Lung (tissue), 12 donors: Measurements from ENCODE around the gene TENM4. TPM values are rescaled to one million over a fixed set of nuclear protein-coding genes. Genes with fewer than 3 reads are reported as not detected.

Source experiments
- ATAC-seq: fragments of 200-7000 bp; cut with Tn5 transposase; one replicate; pipeline ENCODE4 v1.9.1; 2020; ENCODE audit warnings: moderate number of reproducible peaks; ENCODE audit not compliant: insufficient read depth, low FRiP score
- DNase-seq, 3 donors: peaks; one replicate each; pipeline ENCODE4 v3.0.0-alpha.2; 2013 to 2017
- H3K27ac ChIP-seq, 2 donors: one replicate each; pipeline ENCODE4 v1.5.1; 2013; ENCODE audit warnings: mild to moderate bottlenecking in 2 of 2, moderate library complexity in 2 of 2, control low read depth in 1 of 2, inconsistent platforms in 1 of 2, low read depth in 1 of 2, low read length in 1 of 2
- H3K27me3 ChIP-seq, 3 donors: one replicate each; pipeline ENCODE4 v1.5.1; 2013; ENCODE audit warnings: low read length in 2 of 3; ENCODE audit not compliant: control insufficient read depth in 3 of 3, insufficient read depth in 3 of 3
- H3K36me3 ChIP-seq, 4 donors: one replicate each; pipeline ENCODE4 v1.5.1; 2013; ENCODE audit warnings: low read length in 4 of 4, mild to moderate bottlenecking in 1 of 4, moderate library complexity in 1 of 4; ENCODE audit not compliant: control insufficient read depth in 4 of 4, insufficient read depth in 4 of 4
- H3K4me1 ChIP-seq, 5 donors: one replicate each; pipeline ENCODE4 v1.5.1; 2013; ENCODE audit warnings: low read length in 5 of 5, mild to moderate bottlenecking in 2 of 5, moderate library complexity in 1 of 5; ENCODE audit not compliant: control insufficient read depth in 5 of 5, insufficient read depth in 5 of 5
- H3K4me3 ChIP-seq: one replicate; pipeline ENCODE4 v1.5.1; 2013; ENCODE audit warnings: mild to moderate bottlenecking, control low read depth, moderate library complexity
- H3K9ac ChIP-seq, 2 donors: one replicate each; pipeline ENCODE4 v1.5.1; 2013; ENCODE audit warnings: low read length in 2 of 2, control low read depth in 1 of 2; ENCODE audit not compliant: insufficient read depth in 1 of 2
- H3K9me3 ChIP-seq, 4 donors: one replicate each; pipeline ENCODE4 v1.5.1; 2013; ENCODE audit warnings: low read length in 3 of 4, mild to moderate bottlenecking in 1 of 4, moderate library complexity in 1 of 4; ENCODE audit not compliant: control insufficient read depth in 4 of 4, insufficient read depth in 3 of 4
- WGBS, 2 donors: extraction: QIAGEN DNeasy Blood & Tissue Kit; methylation state at CpG; one replicate each; pipeline ENCODE4 v1.1.7; 2013; 5-methylcytosine and 5-hydroxymethylcytosine counted together
- polyA plus RNA-seq, 2 donors: library from polyadenylated mRNA; stranded (reverse); fragments of 200-250 nt; gene quantifications; one replicate each; pipeline ENCODE4 v1.2.1, GENCODE V29; 2013
- total RNA-seq, 2 donors: library from RNA; depleted of rRNA in 1 of 2; stranded (reverse); fragments of >200 nt in 1 of 2; gene quantifications; one replicate each; pipeline ENCODE4 v1.2.1, GENCODE V29; 2014 to 2021
- TF ChIP-seq, protein P1 (sequence below): IDR thresholded peaks from 2 replicates; pipeline ENCODE4 v1.5.1; 2012; ENCODE audit warnings: mild to moderate bottlenecking; ENCODE audit errors: control extremely low read depth, extremely low read depth
- donor health status: control.
- donor health status: control.
- donor health status: Bipolar disorder and iron deficiency.
- donor health status: healthy.
- donor health status: DM: yes; HTN: yes; CAD: no.

TENM4 gene
- total and polyA plus RNA-seq, 4 donors = 0.28 to 16.4 (median 3.2) TPM

DNA sequence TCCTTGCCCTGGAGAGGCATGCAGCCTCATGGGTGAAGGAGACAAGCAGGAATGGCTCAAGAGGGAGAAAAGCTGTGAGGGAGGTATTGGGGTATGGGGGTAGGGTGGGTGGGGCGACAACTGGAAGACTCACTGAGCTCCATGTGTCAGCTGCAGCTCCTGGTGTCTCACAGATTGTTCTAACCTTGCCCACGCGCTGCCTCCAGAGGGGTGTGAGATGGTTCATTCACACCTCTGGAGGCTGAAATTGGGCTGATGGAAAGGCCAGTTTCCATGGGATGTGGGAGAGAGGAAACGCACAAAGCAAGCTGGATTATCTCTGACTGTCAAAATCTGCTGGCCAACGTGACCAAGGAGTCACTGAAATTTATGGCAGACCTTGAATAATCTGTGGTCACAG, 465.7 kb downstream of the TENM4 start:
- no peaks in the 10 kb centered on the region for H3K36me3 ChIP-seq
- WGBS, 2 donors = 75 to 76% methylated on average over 5 of the region's 5 CpGs
- no peaks in the 10 kb centered on the region for H3K27me3 ChIP-seq
- DNase-seq (no peak), ATAC-seq (no peak)
- H3K9ac ChIP-seq = no peak overlapping the region
- peaks cover 0 to 2% (median 0%) of the 10 kb centered on the region in 4 donors for H3K9me3 ChIP-seq
- no peak overlapping the region for H3K4me3 ChIP-seq
- TF ChIP-seq, protein P1, sequence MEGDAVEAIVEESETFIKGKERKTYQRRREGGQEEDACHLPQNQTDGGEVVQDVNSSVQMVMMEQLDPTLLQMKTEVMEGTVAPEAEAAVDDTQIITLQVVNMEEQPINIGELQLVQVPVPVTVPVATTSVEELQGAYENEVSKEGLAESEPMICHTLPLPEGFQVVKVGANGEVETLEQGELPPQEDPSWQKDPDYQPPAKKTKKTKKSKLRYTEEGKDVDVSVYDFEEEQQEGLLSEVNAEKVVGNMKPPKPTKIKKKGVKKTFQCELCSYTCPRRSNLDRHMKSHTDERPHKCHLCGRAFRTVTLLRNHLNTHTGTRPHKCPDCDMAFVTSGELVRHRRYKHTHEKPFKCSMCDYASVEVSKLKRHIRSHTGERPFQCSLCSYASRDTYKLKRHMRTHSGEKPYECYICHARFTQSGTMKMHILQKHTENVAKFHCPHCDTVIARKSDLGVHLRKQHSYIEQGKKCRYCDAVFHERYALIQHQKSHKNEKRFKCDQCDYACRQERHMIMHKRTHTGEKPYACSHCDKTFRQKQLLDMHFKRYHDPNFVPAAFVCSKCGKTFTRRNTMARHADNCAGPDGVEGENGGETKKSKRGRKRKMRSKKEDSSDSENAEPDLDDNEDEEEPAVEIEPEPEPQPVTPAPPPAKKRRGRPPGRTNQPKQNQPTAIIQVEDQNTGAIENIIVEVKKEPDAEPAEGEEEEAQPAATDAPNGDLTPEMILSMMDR = no peak
- no peaks in the 10 kb centered on the region for H3K4me1 ChIP-seq
- H3K27ac ChIP-seq = no peak overlapping the region

DNA sequence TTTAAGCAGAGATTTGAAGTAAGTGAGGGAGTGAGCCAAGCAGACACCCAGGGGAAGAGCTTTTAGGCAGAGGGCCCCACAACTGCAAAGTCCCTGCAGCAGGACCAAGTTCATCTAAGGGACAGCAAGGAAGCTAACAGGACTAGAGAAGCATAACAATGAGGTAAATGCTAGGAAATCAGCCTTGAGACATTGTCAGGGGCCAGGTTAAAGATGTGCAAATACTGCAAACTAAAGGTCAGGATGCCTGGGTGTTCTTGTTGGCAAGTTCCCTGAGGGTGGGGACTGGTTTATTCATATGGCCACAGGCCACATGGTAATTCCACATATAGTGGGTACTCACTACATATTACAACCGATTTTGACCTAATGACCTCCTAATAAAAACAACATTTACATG, 467.0 kb downstream of the TENM4 start:
- peaks cover 0 to 2% (median 0%) of the 10 kb centered on the region in 4 donors for H3K9me3 ChIP-seq
- 63 to 75% methylated on average over 1 of the region's 1 CpG for WGBS, 2 donors
- TF ChIP-seq, protein P1 = no peak
- no peak overlapping the region for H3K4me3 ChIP-seq
- no peak overlapping the region for H3K27ac ChIP-seq
- ATAC-seq (no peak), DNase-seq (no peak)
- H3K36me3 ChIP-seq = no peaks in the 10 kb centered on the region
- H3K4me1 ChIP-seq = no peaks in the 10 kb centered on the region
- H3K9ac ChIP-seq = no peak overlapping the region
- H3K27me3 ChIP-seq = no peaks in the 10 kb centered on the region

DNA sequence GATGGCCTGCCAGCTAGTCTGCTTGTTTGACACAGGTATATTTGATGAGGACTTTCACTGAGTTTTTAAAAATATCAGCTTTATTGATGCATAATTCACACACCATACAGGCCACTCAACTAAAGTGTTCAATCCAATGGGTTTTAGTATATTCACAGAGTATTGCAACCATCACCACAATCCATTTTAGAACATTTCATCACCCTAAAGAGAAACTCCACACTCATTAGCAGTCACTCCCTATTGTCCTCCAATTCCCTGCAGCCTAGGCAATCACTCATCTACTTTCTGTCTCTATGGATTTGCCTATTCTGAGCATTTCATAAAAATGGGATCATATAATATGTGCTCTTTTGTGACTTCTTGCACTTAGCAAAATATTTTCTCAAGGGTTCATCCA, 468.2 kb downstream of the TENM4 start:
- ATAC-seq = no peak
- H3K27ac ChIP-seq = no peak overlapping the region

More for the DNA sequence above, 468.2 kb downstream of the TENM4 start:
- no peak overlapping the region for H3K9ac ChIP-seq
- no peak for DNase-seq
- no peaks in the 10 kb centered on the region for H3K27me3 ChIP-seq
- peaks cover 0 to 2% (median 0%) of the 10 kb centered on the region in 4 donors for H3K9me3 ChIP-seq
- no peaks in the 10 kb centered on the region for H3K36me3 ChIP-seq
- TF ChIP-seq, protein P1 = no peak
- H3K4me3 ChIP-seq = no peak overlapping the region
- no peaks in the 10 kb centered on the region for H3K4me1 ChIP-seq
